Bone marrow (tissue), 2 donors: Measurements from ENCODE around the gene PDGFB.

Experiments used
- DNase-seq, 2 donors: peaks; one replicate each; lab custom pipeline; 2025; lab: John Stamatoyannopoulos, UW

Gene PDGFB

DNA sequence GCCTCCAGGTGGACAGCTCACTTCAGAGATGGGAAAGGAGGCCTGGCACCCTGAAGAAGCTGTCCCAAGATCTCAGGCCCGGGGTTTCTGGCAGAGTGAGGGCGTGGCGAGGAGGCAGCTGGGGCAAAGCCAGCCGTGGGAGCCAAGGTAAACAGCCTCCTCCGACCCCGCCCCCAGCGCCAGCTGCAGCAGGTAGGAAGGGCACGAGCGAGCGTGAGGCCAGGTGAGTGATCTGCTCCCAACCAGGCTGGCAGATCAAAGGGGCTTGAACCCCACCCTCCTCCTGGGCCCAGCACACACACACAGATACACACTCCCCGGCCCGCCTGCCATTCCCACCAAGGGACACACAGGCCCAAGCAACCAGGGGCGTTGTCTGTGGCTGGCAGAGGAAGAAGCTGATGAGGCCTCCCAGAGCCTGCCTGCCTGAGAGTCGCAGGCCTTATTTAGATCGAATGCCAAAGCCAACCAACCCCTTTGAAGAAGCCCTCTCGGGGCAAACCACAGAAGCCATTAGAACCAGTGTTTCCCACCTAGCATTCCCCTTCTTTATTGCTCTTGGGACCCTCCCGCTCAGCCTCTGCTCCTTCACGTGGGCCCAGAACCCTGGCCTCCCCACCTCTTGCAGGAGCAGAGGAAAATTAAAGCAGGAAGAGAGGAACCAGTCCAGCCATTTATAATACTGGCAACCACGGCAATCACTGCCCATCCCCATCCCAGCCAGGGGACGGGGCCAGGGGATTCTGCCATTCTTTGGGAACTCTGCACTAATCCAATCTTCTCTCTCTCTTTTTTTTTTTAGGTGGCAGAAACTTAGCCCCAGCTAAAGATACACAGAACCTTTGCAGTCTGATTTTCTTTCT, 5.0 kb downstream of the PDGFB start:
- no peak for DNase-seq

DNA sequence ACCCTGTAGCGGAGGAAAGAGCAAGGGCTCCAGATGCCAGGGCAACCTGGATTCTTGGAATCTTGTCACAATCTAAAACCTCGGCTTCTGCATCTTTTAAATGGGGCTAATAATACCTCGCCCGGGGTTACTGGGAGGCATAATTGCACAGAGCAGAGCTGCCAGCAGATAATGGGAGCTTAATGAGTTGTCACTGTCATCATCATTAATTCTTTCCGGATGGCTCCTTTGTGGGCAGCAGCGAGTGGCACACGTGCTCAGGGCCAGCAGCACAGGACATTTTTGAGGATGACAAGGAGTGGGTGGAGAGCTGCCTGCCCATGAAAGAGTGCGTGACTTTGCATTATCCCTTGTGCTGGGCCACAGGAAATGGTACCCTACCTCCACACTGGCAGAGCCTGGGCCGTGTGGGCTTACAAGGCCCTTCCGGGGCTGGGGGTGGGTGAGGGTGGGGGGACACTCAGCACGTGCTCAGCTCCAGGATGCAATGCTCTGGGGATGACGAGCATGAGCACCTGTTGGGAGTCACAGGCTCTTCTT, 5.7 kb downstream of the PDGFB start:
- no peak for DNase-seq

DNA sequence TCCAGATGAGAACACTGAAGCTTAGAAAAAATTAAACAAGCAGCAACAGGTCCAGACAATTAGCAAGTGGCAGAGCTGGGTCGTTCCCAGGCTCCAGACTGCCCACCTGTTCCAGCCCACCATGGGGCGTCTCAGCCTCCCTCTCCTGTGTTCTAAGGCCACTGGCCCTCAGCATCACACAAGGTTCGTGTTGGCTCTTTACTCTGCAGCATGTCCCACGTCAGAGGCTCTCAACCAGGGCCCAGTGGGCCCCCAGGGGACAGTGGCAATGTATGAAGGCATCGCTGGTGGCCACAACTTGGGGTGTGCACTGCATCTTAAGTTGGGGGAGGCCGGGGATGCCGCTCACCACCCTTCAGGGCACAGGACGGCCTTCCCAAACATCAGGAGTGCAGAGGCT, 6.2 kb downstream of the PDGFB start:
- no peak for DNase-seq

DNA sequence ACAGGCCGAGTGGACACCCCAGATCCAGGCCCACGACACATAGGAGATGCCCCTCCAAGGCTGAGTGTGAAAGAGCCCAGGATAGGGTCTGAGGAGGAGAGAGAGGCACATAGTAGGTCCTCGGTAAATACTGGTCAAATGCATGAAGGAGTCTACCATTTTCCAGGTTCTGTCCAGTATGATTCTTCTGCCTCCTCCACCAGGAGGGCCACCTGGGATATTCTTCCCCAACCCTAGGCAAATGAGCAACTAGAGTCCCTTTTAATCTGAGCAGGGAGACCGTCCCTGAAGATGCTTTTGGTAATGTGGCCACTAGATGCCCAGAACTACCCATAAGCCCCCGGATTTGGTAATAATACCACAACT, 6.7 kb downstream of the PDGFB start:
- no peak for DNase-seq

DNA sequence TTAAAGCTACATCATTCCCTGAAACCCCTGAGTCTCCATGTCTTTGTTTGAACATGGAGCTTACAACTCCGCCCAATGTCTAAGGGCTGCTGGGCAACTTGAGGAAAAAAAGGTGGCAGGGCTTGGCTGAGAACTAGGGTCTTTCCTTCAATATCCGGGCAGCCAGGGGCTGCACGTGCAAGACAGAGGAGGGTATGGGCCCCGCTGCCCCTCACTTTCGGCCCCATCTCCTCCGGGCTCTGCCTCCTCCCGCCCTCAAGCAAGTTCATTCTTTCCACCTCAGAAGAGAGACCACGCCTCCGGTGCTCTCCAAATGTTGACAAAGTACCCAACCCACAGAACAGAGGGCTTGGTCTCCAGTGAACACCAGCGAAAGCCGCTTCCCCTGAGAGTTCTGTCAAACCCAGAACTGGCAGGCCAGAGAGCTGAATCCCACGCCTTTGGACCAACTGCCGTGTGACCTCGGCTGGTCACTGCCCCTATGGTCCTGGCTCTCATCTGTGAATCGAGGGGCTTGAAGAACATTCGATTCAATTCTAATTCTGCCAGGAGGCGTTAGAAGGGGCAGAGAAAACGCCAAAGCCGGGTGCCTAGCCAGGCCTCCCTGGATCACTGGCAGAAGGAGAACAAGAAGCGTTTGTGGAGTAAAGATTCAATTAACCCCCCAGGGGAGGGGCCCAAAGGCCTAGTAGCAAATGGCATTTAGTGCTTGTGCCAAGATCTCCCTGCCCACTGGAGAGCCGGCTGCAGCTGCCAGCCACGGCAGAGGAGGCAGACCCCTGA, 7.3 kb downstream of the PDGFB start:
- DNase-seq = no peak

DNA sequence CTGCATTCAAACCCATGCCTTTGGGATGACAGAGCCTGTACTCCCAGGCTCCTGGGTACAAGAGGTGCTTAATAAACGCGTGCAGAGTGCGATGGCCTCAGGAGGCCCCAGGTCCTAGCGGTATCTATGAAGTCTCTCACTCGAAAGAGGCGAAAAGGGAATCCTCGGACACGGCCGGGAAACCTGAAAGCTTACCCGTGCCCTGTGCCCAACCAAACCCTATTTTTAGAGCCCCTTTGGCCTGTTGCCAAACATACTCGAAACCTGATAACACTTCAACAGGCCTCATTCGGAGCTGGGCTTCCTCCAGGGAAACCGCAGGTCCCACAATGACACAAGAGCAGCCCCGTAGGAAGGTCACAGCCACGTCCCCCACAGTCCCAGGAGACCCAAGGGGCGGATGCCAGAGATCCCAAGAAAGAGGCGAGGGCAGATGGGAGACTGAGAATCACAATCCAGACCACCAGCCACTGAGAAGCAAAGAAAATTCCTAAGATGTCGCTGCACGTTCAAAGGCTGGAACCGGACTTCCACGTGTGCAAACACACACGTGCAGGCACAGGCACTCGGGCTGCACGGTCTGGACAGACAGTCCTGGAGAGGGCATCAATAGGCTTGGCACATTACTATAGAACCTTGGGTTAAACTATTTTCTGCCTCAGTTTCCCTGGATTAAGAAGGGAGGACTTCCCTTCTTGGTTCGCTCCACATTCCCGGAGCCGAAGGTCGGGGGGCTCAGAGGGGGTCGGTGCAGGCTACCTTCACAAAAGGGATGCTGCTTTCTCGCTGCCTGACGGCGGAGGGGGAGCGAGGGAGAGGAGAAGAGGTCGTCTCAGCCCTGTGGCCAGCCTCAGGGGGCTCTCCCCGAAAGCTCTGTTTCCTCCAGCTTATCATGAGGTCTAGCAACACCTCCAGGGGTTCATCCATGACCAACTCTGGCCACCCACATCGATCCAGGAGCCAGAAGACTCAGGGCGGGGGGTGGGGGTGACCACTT, 8.2 kb downstream of the PDGFB start:
- peak; percentile 19 to 77 for DNase-seq

DNA sequence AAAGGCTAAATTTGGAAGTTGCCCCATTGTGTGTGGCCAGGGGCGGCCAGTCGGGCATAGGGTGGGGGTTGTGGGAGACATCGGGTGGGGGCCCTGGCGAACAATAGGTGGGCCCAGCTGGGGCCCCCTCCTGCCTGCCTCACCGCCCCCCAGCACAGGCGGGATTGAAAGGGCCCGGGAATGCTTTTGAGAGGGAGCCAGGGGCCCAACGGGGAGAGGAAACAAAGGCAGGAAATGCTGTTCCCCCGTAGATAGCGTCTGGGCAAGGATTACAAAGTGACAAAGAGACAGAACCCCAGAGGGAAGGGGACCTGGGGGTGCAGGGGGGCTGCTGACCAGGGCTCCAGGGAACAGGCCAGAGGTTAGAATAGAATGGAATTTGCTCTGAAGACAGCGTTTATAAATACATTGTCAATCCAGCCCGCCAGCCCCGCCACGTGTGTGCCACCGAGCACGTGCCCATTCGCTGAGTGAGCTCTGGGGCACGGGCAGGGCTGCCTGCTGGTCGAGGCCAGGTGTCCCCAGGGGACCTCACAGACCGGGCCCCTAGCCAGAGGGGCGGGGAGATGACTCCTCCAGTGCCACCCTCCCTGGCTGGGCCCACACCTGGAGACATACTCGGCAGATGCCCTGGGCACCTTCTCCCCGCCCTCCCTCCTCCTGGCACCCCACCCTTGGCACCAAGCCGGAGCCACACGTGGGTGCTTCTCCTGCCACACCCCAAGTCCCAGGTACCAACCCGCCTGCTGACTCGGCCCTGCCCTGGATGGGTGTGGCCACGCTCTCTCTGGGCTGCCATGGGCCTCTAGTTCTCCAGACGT, 9.7 kb downstream of the PDGFB start:
- no peak for DNase-seq

DNA sequence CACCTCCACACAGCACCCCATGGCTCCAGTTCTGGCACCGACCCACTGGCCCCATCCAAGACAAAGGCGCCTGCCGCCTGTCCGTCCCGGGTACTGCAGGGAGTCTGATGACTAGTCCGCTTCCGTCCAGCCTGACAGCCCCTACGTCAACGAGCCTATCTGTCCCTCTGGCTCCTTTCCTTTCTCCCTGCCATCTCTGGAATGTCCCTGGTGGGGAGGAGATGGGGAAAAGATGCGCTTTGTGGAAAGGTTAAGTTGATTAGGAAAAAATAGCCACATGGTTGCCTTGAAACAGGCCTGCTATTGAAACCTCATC, 10.4 kb downstream of the PDGFB start:
- DNase-seq = no peak

DNA sequence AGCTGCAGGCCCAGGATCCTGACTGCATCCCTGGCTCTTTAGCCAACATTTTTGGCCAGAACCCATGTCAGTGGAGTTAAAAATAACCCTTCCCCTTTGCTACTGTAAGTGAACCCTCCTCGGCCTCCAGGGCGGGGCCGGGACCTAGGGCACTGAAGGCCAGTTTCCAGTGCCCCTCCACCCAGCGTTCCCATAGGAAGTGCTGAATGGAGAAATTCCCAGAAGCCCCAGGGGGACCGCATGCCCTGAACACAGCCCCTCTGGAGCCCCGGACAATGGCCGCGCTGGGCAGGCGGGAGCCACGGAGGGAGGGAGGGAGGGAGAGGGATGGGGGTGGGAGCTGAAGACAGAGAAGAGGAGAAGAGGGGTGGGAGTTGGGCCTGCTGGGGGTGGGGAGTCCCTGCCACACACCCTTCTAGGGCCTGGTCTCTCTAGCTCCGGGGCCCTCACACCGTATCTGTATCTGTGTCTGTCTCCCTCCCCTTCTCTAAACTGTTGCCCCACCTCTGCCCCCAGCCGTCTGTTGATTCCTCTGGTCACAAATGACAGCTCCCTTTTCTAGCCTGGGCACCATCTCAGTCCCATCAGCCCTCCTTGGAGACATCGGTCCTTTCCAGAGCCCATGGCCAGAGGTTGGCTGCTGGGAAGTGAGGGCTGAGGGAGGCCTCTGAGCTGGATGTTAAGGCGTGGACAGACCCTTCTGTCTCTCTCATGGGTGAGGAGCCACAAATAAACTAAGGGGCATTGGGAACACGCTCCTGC, 10.9 kb downstream of the PDGFB start:
- no peak for DNase-seq

DNA sequence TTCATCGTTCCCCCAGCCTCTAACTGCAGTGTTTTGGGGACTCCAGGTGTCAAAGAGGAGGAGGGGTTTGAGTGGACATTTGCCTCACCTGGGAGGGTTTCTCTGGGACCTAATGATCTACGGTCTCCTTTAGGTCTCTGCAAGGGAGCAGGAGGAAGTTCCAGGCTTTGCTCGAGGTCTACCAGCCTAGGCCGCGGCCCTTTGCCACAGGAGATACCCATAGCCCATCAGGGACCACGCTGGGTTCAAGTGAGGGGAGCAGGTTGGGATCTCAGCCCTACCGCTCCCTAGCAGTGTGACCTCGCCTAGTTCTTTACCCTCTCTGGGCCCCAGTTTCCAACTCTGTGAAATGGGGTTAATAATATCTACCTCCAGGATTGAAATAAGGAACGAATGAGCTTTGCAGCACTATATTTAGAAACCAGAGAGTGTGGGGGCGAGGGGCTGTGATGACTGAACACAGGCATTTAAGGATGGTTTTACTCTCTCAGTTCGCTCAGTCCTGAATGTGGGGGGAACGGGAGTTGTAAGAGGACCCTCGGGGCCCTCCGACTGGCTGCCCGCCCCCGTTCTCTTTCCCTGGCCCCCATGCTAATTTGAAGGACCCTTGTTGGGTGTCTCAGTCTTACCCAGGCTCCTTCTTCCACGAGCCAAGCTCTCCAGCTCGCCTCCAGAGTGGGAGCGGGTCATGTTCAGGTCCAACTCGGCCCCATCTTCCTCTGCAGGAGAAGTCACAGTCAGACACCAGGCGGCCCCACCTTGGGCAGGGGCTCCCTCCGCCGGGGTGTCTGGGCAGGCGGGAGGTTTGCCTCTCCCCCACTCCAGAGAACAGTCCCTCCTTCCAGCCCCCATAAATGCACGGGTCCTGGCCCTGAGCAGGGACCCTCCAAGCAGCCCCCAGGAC, 11.7 kb downstream of the PDGFB start:
- DNase-seq = no peak

DNA sequence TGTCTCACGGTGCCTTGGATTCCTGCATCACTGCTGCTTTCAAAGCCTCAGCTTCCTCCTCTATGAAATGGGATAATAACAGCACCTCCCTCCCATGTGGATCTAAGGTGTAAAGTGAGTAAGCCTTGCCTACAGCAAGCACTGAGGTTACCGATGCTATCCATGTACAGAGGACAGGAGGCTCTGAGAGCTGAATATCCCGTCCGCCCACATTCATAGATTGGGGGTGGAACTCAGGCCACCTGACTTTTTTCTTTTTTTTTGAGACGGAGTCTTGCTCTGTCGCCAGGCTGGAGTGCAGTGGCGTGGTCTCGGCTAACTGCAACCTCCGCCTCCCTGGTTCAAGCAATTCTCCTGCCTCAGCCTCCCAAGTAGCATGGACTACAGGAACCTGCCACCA, 12.5 kb downstream of the PDGFB start:
- DNase-seq = no peak

DNA sequence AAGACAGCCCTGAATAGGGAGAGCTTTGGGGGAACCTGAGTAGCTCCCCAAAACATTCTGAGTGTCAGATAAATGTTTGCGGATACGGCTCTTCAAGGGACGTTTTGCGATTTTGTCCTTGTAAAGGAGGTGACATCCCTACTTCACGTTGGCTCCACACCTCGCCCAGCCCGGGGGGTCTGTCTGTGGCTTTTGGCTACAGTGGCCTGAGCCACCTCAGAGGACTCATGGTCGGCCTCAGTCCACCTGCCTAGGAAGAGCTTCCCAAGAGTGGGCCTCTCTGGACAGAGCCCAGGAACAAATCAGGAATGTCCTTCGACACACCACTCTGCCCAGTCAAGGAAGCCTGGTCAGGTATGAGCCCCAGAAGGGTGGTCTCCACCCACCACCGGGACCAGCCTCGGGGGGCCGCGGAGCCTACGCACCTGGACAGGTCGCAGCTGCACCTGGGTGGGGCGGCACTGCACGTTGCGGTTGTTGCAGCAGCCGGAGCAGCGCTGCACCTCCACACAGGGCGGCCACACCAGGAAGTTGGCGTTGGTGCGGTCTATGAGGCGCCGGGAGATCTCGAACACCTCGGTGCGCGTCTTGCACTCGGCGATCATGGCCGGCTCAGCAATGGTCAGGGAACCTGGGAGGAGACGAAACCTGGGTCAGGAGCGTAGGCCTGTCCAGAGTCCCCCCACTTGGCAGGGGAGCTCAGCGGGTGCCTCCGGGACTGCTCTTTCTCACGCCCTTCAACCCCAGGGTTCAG, 13.4 kb downstream of the PDGFB start:
- no peak for DNase-seq

DNA sequence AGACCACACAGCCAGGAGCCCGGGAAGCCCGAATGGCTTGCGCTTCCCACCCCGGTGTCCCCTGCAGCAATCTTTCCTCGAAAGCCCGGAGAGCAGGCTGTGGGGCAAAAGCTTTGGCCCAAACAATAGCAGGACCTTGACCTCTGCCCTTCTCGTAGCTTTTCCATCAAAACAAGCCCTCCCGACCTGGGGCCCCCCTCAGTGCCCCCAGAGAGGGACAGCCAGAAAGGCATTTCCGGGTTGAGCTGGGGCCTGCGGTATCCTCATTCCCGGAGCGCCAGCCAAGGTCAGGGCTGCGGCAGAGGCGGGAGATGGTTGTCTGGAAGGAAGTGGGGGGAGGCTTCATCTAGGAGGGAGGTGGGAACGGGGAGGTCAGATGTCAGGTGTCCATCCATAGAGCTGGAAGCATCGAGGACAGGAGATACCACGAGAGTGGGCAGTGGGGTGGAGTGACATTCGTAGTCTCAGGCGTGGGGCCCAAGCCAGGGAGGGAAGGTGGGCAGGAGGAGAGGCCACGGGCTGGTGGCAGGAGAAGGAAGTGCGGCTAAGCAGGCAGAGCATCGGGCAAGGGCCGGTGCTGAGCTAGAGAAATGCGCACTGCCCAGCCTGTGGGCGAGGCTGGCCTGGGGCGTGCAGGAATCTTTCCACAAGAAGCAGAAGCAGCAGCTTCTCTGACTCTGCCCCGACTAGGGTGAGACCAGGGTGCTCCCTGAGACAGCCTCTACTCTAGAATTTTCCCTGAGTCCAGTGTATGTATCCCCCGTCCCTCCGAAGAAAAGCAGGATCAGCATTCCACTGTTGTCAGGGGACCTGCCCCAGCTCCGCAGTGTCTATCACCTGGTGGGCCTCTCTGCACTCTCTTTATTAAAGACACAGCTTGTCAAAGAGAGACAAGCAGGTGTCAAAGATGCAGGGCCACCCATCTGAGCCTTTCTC, 14.3 kb downstream of the PDGFB start:
- no peak for DNase-seq

DNA sequence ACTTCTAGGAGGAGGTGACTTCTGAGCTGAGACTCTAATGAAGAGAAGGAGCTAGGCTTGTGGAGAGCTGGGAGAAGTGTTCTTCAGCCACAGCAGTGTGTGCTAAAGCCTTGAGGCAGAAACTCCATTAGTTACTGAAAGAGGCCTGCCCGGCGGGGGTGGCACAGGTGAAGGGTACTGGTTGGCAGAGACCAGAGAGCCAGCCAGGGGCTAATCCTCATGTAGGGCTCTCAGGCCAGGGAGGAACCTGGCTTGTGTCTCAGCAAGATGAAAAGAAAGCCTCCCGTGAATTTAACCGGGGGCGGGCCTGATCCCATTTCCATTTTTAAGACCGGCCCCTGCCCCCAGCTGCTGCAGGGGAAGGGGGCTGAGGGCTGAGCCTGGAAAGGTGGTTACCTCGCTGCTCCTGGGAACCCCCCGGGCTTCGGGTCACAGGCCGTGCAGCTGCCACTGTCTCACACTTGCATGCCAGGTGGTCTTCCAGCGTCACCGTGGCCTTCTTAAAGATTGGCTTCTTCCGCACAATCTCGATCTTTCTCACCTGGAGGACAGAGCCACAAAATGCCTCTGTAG, 15.0 kb downstream of the PDGFB start:
- DNase-seq = no peak

DNA sequence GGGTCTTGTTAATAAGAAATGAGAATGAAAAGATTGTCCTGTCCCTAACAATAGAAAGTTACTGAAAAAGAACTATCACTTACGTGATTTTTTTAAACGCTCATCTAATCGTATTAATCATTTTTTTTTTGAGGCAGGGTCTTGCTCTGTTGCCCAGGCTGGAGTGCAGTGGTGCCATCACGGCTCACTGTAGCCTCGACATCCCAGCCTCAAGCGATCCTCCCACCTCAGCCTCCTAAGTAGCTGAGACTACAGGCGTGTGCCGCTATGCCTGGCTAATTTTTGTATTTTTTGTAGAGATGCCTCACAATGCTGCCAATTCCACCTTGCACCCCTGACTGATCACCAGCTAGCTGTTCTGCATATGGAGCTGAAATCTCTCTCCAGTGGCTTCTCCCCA, 15.7 kb downstream of the PDGFB start:
- no peak for DNase-seq

DNA sequence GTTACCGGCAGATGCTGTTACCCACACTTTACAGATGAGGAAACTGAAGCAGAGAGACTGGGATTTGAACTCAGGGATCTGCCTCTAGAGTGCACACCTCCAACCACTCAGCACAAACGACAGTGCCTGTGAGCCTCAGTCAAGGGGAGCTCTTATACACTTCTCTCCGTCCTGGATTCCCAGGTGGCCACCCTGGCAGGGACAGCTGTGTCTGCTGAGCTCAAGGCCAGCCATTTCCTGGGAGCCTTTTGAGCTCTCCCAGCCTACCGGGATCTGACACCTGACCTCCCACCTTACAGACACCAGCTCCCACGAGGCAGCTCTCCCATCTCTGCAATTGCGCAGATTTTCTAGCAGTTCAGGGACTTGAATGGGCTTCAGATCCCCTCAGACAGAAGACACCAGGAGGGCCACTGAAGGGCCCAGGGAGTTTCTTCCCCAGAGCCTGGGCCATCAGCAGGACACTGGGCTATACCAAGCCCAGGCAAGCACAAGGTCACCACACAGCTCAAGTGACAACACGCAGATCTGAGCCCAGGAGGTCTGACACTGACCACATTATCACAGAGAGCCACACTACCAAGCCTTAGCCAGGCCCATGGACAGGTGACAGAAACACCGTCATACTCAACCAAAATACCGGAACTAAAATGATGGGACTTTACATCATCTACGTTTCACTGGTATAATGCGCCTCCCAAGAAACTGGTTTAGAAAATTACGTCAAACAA, 17.1 kb downstream of the PDGFB start:
- no peak for DNase-seq
